Neural cell (in vitro differentiated cells): ENCODE data around the gene CHTF18.

Experiments
- EP300 ChIP-seq: fragments of 450-650 bp; conservative IDR thresholded peaks from 2 replicates; pipeline ENCODE4 v1.6.1; 2014; ENCODE audit warnings: antibody characterized with exemption, mild to moderate bottlenecking, moderate library complexity; ENCODE audit not compliant: poor library complexity, severe bottlenecking
- EZH2 ChIP-seq: fragments of 200-600, 300-800 bp; shearing (Covaris generic), sonication (generic); IDR thresholded peaks from 2 replicates; pipeline ENCODE4 v1.6.1; 2014; ENCODE audit warnings: antibody characterized with exemption, low read length, borderline replicate concordance, mild to moderate bottlenecking; ENCODE audit not compliant: insufficient read depth, poor library complexity, severe bottlenecking
- POLR2AphosphoS5 ChIP-seq: IDR thresholded peaks from 2 replicates; pipeline ENCODE4 v1.6.1; 2012
- RAD21 ChIP-seq: fragments of 450-650 bp; conservative IDR thresholded peaks from 2 replicates; pipeline ENCODE4 v1.6.1; 2014; ENCODE audit warnings: antibody characterized with exemption, mild to moderate bottlenecking, moderate library complexity
- SMC3 ChIP-seq: fragments of 450-650 bp; conservative IDR thresholded peaks from 2 replicates; pipeline ENCODE4 v1.6.1; 2014; ENCODE audit warnings: antibody characterized with exemption, mild to moderate bottlenecking, moderate library complexity; ENCODE audit not compliant: poor library complexity
- TAF1 ChIP-seq: IDR thresholded peaks from 2 replicates; pipeline ENCODE4 v1.6.1; 2012; ENCODE audit warnings: low read depth
- TF ChIP-seq, protein P1 (sequence below): fragments of 450-650 bp; IDR thresholded peaks from 2 replicates; pipeline ENCODE4 v1.5.1; 2014; ENCODE audit warnings: antibody characterized with exemption, mild to moderate bottlenecking, moderate library complexity; ENCODE audit not compliant: poor library complexity, severe bottlenecking
- TF ChIP-seq, protein P2 (sequence below): IDR thresholded peaks from 2 replicates; pipeline ENCODE4 v1.6.1; 2012; ENCODE audit warnings: borderline replicate concordance

GRCh38 chr16:802914-803753 lies 14.7 kb downstream of the CHTF18 start:
- TF ChIP-seq, protein P1, sequence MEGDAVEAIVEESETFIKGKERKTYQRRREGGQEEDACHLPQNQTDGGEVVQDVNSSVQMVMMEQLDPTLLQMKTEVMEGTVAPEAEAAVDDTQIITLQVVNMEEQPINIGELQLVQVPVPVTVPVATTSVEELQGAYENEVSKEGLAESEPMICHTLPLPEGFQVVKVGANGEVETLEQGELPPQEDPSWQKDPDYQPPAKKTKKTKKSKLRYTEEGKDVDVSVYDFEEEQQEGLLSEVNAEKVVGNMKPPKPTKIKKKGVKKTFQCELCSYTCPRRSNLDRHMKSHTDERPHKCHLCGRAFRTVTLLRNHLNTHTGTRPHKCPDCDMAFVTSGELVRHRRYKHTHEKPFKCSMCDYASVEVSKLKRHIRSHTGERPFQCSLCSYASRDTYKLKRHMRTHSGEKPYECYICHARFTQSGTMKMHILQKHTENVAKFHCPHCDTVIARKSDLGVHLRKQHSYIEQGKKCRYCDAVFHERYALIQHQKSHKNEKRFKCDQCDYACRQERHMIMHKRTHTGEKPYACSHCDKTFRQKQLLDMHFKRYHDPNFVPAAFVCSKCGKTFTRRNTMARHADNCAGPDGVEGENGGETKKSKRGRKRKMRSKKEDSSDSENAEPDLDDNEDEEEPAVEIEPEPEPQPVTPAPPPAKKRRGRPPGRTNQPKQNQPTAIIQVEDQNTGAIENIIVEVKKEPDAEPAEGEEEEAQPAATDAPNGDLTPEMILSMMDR, result no peak
- TF ChIP-seq TAF1 (no peak), SMC3 (no peak), EP300 (no peak), POLR2AphosphoS5 (no peak), EZH2 (no peak), RAD21 (no peak)
- TF ChIP-seq, protein P2, sequence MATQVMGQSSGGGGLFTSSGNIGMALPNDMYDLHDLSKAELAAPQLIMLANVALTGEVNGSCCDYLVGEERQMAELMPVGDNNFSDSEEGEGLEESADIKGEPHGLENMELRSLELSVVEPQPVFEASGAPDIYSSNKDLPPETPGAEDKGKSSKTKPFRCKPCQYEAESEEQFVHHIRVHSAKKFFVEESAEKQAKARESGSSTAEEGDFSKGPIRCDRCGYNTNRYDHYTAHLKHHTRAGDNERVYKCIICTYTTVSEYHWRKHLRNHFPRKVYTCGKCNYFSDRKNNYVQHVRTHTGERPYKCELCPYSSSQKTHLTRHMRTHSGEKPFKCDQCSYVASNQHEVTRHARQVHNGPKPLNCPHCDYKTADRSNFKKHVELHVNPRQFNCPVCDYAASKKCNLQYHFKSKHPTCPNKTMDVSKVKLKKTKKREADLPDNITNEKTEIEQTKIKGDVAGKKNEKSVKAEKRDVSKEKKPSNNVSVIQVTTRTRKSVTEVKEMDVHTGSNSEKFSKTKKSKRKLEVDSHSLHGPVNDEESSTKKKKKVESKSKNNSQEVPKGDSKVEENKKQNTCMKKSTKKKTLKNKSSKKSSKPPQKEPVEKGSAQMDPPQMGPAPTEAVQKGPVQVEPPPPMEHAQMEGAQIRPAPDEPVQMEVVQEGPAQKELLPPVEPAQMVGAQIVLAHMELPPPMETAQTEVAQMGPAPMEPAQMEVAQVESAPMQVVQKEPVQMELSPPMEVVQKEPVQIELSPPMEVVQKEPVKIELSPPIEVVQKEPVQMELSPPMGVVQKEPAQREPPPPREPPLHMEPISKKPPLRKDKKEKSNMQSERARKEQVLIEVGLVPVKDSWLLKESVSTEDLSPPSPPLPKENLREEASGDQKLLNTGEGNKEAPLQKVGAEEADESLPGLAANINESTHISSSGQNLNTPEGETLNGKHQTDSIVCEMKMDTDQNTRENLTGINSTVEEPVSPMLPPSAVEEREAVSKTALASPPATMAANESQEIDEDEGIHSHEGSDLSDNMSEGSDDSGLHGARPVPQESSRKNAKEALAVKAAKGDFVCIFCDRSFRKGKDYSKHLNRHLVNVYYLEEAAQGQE, result no peak
